Stimulated activated CD8-positive, alpha-beta memory T cell treated with anti-CD3 and anti-CD28 coated beads, Interleukin-12 subunit alpha, Interleukin-12 subunit beta, amount 100 ng/mL, for 1 hour (primary cell): ENCODE data around the gene SART1.

Source experiments
- DNase-seq: peaks from one replicate; pipeline ENCODE4 v3.0.0-alpha.2; 2020; ENCODE audit warnings: low read depth

Gene SART1

GRCh38 chr11:65961267-65962140 is at the start of gene SART1:
TSS of gene SART1 (plus strand) at chr11:65961734. CDS start at chr11:65961781, 47 bp downstream.
- DNase-seq: peak; percentile 93

GRCh38 chr11:65912845-65913244 is 48.7 kb upstream of the SART1 start:
- DNase-seq: no peak

GRCh38 chr11:65915101-65915820 is 46.3 kb upstream of the SART1 start:
- no peak for DNase-seq

GRCh38 chr11:65915821-65916251 is 45.7 kb upstream of the SART1 start:
- DNase-seq: no peak

GRCh38 chr11:65916391-65916790 is 45.1 kb upstream of the SART1 start:
- no peak for DNase-seq

- no peak for DNase-seq
Measured at GRCh38 chr11:65917077-65917433, 44.5 kb upstream of the SART1 start.

- DNase-seq: no peak
Measured at GRCh38 chr11:65917434-65918210, 43.9 kb upstream of the SART1 start.

- DNase-seq: no peak
Measured at GRCh38 chr11:65918211-65919140, 43.1 kb upstream of the SART1 start, which contains the start of gene C11orf68. TSS of gene C11orf68 (minus strand) at chr11:65919062. CDS start at chr11:65919031, 31 bp downstream.

GRCh38 chr11:65919141-65919572 is 42.4 kb upstream of the SART1 start, which contains the start of gene DRAP1:
TSS of gene DRAP1 (plus strand) at chr11:65919426. CDS start at chr11:65919502, 76 bp downstream.
- peak; percentile 99 for DNase-seq

- DNase-seq: no peak
Measured at GRCh38 chr11:65919573-65920371, 41.8 kb upstream of the SART1 start.

- DNase-seq: no peak
Measured at GRCh38 chr11:65920372-65920802, 41.1 kb upstream of the SART1 start.

GRCh38 chr11:65921033-65921555 is 40.4 kb upstream of the SART1 start:
- no peak for DNase-seq

- DNase-seq: no peak
Measured at GRCh38 chr11:65921876-65922275, 39.7 kb upstream of the SART1 start.

- DNase-seq: no peak
Measured at GRCh38 chr11:65922565-65922964, 39.0 kb upstream of the SART1 start.

GRCh38 chr11:65925397-65925796 is 36.1 kb upstream of the SART1 start:
- DNase-seq: no peak

GRCh38 chr11:65927904-65928397 is 33.6 kb upstream of the SART1 start:
- peak; percentile 65 for DNase-seq

- no peak for DNase-seq
Measured at GRCh38 chr11:65928667-65929066, 32.9 kb upstream of the SART1 start.

GRCh38 chr11:65931773-65932557 is 29.6 kb upstream of the SART1 start:
- no peak for DNase-seq

GRCh38 chr11:65932558-65932919 is 29.0 kb upstream of the SART1 start:
- DNase-seq: no peak
